ENCODE data around the gene TDP2. TPM values are rescaled to one million over a fixed set of nuclear protein-coding genes. Genes with fewer than 3 reads are reported as not detected.

The TDP2 gene
- total RNA-seq, 1 donor, result 22.9 TPM

- H3K4me3 ChIP-seq (ENCODE audit: low read depth, low read length), result no peak overlapping the region
- DNase-seq (ENCODE audit: low read depth), result peak; percentile 23
- no peak for TF ChIP-seq CTCF (IDR thresholded peaks at IDR 0.05; ENCODE audit: insufficient read depth, low read depth, low read length)
These were observed 7.1 kb downstream of the TDP2 start for GRCh38 chr6:24659561-24659960.

- peak; percentile 85 for DNase-seq (ENCODE audit: low read depth)
- TF ChIP-seq CTCF (IDR thresholded peaks at IDR 0.05; ENCODE audit: insufficient read depth, low read depth, low read length), result no peak
- no peak overlapping the region for H3K4me3 ChIP-seq (ENCODE audit: low read depth, low read length)
These were observed 7.8 kb downstream of the TDP2 start for GRCh38 chr6:24658573-24659560.

- no peak for TF ChIP-seq CTCF (IDR thresholded peaks at IDR 0.05; ENCODE audit: insufficient read depth, low read depth, low read length)
- H3K4me3 ChIP-seq (ENCODE audit: low read depth, low read length), result no peak overlapping the region
- no peak for DNase-seq (ENCODE audit: low read depth)
These were observed 11.5 kb downstream of the TDP2 start for GRCh38 chr6:24655215-24655614.

- no peak for TF ChIP-seq CTCF (IDR thresholded peaks at IDR 0.05; ENCODE audit: insufficient read depth, low read depth, low read length)
- H3K4me3 ChIP-seq (ENCODE audit: low read depth, low read length), result no peak overlapping the region
- no peak for DNase-seq (ENCODE audit: low read depth)
These were observed 16.3 kb downstream of the TDP2 start for GRCh38 chr6:24650365-24650764.

- H3K4me3 ChIP-seq (ENCODE audit: low read depth, low read length), result no peak overlapping the region
- DNase-seq (ENCODE audit: low read depth), result no peak
- TF ChIP-seq CTCF (IDR thresholded peaks at IDR 0.05; ENCODE audit: insufficient read depth, low read depth, low read length), result no peak
These were observed 17.0 kb downstream of the TDP2 start for GRCh38 chr6:24649691-24650090.

GRCh38 chr6:24648276-24648675 lies 18.4 kb downstream of the TDP2 start:
- DNase-seq (ENCODE audit: low read depth), result no peak
- no peak overlapping the region for H3K4me3 ChIP-seq (ENCODE audit: low read depth, low read length)
- TF ChIP-seq CTCF (IDR thresholded peaks at IDR 0.05; ENCODE audit: insufficient read depth, low read depth, low read length), result no peak

All from fibroblast of villous mesenchyme (primary cell).